SH-SY5Y (cell line): ENCODE data around the gene SND1.

ENCODE experiments used
- GATA2 ChIP-seq: IDR thresholded peaks from 2 replicates; pipeline ENCODE4 v1.6.1; 2011; ENCODE audit warnings: mild to moderate bottlenecking, low read depth, low read length
- GATA3 ChIP-seq: IDR thresholded peaks from 2 replicates; pipeline ENCODE4 v1.6.1; 2011; ENCODE audit warnings: low read depth, mild to moderate bottlenecking, low read length, moderate library complexity

Gene SND1

DNA sequence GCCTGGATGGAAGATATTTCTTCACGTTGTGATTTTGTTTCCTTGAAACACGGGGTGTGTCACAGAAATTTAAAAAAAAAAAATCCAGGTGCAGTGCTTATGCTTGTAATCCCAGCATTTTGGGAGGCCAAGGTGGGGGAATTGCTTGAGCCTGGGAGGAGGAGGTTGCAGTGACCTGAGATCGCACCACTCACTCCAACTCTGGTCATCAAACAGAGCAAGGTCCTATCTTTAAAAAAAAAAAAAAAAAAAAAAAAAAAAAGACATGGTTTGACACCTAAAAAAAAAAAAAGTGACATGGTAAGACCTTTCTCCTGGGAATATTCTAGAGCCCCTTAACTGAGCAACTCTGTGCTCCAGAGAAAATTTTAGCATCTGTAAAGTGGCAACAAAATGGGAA lies 388.2 kb downstream of the SND1 start:
- TF ChIP-seq GATA2: no peak
- TF ChIP-seq GATA3: no peak

DNA sequence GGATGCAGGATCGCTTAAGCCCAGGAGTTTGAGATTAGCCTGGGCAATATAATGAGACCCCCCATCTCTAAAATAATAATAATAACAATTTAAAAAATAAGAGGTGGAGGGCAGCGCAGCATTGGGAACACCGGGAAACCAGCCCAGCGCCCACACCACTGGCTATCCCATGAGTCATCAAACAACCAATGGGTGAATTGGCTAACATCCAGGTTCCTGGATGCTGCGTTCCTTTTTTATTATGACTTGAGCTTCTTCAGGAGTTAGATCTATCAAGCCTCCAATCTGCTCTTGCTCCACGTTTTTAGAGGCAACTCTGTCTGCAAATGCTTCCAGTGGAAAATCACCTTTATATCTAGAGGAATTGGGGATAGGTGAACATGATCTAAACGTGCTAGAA lies 389.2 kb downstream of the SND1 start:
- TF ChIP-seq GATA3: no peak
- TF ChIP-seq GATA2: no peak

GRCh38 chr7:128042012-128042411 lies 390.0 kb downstream of the SND1 start:
- TF ChIP-seq GATA2 (no peak), GATA3 (no peak)

DNA sequence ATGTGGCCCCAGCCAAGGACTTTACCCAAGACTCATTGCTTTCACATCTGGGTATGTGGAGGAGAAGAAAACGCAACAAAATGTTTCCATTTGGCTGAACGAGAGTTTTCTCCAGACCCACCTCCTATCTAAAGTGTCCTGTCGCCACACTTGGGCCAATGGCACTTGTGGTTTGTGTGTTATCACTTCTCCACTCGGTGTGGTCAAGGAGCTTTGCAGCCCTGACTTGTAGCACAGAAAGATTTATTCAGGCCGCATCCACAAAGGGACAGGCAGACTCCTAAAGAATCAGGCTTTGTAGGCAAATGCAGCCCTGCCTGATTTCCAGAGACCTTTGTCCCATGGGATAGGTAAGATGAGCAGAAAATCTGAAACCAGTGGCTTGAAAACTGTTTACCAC lies 392.1 kb downstream of the SND1 start:
- no peak for TF ChIP-seq GATA3
- no peak for TF ChIP-seq GATA2

DNA sequence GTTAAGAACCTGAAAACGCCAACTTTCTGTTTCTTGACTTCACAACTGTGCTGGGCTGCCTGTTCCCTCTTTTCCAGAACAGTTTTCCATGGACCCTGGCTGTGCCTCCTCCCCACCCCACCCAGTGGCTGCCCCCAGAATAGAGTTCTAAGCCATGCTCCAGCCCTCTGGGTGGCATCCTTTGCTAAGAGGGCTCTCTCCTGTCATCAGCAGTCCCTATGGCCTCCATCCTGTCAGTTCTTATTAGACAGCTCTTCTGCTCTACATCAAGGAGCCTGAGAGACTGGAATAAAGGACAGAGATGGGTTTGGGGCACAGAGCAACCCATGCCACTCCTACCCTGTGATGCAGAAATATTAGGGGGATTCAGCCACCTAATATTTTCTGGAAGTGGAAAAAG lies 393.2 kb downstream of the SND1 start:
- TF ChIP-seq GATA3 (no peak), GATA2 (no peak)

DNA sequence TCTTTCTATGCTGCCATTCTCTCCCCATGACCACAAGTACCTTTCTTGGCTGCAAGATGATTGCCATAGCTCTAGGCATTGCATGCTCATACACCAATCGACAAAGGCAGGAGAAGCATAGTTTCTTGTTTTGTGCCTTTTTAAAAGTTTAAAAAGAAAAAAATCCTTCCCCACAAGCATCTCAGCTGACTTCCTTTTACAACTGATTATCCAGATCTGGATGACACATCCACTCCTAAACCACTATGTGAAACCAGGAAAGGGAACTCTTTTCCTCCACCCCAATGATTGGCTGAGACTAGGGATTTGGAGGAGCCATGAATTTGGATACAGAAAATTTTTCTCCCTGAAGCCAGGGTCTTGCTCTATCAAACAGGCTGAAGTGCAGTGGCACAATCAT lies 393.8 kb downstream of the SND1 start:
- TF ChIP-seq GATA2 (no peak), GATA3 (no peak)

- TF ChIP-seq GATA3 (no peak), GATA2 (no peak)
Measured at GRCh38 chr7:128052404-128052803, 400.4 kb downstream of the SND1 start.

GRCh38 chr7:128053023-128053422 lies 401.0 kb downstream of the SND1 start:
- no peak for TF ChIP-seq GATA3
- TF ChIP-seq GATA2: no peak

- TF ChIP-seq GATA2 (no peak), GATA3 (no peak)
Measured at GRCh38 chr7:128053991-128054390, 402.0 kb downstream of the SND1 start.

- TF ChIP-seq GATA2 (no peak), GATA3 (no peak)
Measured at GRCh38 chr7:128054511-128054910, 402.5 kb downstream of the SND1 start.

GRCh38 chr7:128055637-128056036 lies 403.6 kb downstream of the SND1 start:
- no peak for TF ChIP-seq GATA2
- TF ChIP-seq GATA3: no peak

- TF ChIP-seq GATA3: no peak
Measured at GRCh38 chr7:128056901-128057300, 404.9 kb downstream of the SND1 start.

DNA sequence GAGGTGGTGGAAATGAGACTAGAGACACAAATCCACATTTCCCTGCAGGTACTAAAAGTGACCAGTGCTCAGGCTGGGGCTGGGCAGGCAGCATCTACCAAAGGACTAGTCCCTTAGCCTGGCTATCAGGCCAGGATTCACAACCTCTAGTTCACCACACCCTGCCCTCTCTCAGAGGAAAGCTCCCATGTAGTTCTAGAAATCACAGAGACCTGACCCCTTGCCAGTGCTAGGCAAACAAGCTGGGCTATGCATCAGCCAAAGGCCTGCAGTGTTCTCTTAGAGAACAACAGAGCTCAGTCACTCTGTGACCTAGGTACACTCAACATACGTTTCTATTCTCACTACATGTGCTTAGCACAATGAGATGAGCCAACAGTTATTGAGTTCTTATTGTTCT lies 405.9 kb downstream of the SND1 start:
- TF ChIP-seq GATA3 (no peak), GATA2 (no peak)

DNA sequence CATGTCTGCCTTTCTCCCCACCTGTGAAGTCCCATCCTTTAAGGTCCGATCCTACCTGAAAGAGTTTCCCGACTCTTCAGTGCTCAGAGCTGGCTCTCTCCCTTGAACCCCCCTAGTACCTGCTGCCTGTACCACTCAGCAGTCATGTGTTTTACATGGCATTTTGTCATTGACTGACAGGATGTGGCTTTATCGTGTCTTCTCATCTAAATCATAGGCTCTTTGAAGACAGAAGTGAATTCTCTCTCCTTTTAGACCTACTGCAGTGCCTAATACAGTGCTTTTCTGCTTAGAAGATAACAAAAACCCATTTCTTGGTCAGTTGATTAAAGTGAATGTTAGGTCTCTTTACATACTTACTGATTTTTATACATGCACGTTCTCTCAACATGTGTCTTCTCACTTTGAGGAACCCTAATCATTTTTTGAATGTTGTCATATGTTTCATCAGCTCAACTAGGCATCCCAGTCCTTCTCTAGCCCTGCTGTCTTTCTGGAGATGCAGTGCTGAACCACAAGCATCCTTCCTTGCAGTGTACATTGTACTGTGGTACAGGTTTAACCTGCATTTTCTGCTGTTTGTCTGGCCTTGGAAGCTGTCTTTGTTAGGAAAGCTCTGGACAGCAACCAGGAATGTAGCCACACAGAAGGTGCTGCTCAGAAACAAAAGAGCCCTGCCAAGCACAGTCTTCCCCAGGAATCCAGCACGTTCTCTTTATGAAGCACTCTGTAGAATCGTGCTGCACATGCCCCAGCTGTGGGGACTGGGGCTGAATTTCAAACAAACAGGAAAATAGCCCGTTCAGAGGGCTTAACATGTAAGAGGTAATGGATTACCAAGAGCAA lies 407.4 kb downstream of the SND1 start:
- TF ChIP-seq GATA2 (no peak), GATA3 (no peak)

GRCh38 chr7:128060018-128060417 lies 408.0 kb downstream of the SND1 start:
- TF ChIP-seq GATA3: no peak
- TF ChIP-seq GATA2: no peak

- TF ChIP-seq GATA2 (no peak), GATA3 (no peak)
Measured at GRCh38 chr7:128063088-128063487, 411.1 kb downstream of the SND1 start.
